ENCODE measurements around the gene RAD21L1.

Gene RAD21L1

DNA sequence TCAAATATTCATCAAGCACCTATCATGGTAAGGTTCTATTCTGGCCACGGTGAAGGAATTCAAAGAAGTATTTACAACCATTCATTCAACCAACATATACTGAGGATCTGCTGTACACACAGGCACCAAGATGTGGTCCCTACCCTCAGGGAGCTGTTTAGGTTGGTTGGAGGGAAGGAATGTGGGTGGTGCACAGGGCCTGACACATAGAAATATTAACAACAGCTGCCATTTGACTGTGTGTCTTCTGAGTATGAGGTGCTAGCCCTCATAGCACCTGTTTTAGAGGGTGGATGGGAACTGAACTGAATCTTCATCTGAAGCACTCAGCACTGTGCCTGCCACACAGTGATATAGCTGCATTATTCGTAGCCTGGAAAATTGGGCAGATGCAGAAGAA is 47.5 kb downstream of the RAD21L1 start:
- DNase-seq (ENCODE audit: low read depth): no peak

DNA sequence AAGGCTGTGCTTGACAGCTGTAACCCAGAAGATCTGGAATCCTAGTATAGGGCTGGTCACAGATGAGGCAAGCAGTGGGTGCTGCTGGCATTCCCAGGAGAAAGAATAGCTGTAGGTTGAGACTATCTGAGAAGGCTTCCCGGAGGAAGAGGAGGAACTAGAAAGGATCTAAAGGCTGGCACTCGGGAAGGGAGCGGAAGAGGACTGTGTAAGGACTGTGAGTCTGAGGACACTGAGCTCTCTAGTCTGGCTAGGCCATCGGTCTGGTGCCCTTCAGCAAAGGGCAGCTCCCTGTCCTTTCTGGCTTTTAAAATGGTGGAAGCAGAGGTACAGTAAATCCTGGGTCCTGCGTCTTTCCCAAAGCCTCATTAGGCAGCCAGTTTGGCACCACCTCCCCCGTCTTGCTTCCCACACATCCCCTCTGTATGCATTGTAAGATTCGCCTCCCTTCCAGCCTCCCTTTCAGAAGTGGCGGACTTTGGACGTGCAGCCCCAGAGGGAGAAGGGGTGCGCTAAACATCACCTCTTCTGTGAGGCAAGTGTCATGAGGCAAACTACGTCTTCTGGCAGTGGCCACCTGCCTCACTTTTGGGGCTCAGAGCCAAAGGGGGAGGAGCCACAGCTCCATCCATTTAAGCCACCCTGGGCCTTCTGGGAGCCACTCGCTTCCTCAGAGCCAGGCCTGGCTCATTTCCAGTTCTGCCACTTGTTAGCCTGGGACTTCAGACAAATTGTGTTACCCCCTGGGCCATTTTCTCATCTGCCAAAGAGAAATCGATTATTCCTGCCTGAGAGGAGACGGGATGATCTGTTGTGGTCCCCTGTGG is 48.9 kb downstream of the RAD21L1 start:
- DNase-seq (ENCODE audit: low read depth): no peak

DNA sequence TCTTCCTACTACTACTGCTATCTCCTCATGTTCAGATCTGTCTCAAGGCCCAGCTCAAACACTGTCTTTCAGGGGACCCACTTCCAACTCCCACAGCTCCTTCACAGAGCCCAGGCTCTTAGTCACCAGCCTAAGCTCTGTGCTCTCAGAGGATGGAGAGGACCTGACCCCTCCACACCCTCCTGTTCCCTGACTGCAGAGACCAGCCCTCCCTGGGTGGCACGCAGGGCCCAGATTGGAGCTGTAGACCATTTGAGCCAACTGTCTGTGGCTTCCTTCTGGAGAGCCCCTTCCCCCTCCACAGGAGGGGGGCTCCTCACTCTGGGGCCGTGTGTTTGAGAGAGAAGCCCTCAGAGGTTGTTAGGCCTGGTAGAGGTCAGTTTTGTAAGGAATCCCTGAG is 50.1 kb downstream of the RAD21L1 start:
- DNase-seq (ENCODE audit: low read depth): no peak

DNA sequence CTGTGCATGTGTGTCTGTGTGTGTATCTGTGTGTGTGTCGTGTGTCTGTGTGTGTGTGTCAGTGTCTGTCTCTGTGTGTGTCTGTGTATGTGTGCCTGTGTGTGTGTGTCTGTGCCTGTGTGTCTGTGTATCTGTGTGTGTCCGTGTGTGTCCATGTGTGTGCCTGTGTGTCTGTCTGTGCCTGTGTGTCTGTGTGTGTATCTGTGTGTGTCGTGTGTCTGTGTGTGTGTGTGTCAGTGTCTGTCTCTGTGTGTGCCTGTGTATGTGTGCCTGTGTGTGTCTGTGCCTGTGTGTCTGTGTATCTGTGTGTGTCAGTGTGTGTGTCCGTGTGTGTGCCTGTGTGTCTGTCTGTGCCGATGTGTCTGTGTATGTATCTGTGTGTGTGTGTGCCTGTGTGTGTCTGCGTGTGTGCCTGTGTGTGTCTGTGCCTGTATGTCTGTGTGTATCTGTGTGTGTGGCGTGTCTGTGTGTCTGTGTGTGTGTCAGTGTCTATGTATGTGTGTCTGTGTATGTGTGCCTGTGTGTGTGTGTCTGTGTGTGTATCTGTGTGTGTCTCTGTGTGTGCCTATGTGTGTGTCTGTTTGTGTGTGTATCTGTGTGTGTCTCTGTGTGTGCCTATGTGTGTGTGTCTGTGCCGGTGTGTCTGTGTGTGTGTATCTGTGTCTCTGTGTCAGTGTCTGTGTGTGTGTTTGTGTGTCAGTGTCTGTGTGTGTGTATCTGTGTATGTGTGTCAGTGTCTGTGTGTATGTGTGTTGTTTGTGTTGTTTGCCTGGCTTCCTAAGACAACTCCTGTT is 51.9 kb downstream of the RAD21L1 start:
- DNase-seq (ENCODE audit: low read depth): no peak

DNA sequence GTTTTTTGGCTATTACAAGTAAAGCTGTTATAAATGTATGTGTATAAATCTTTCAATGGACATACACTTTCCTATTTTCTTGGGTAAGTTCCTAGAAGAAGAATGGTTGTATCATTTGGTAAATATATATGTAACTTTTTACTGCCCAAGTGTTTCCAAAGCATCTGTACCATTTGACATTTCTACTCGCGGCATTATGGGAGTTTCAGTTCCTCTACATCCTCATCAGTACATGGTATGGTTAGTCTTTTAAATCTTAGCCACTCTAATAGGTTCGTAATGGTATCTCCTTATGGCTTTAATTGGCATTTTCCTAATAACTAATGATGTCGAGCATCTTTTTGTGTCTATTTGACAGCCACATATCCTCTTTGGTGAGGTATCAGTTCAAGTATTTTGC is 53.1 kb downstream of the RAD21L1 start:
- DNase-seq (ENCODE audit: low read depth): no peak

DNA sequence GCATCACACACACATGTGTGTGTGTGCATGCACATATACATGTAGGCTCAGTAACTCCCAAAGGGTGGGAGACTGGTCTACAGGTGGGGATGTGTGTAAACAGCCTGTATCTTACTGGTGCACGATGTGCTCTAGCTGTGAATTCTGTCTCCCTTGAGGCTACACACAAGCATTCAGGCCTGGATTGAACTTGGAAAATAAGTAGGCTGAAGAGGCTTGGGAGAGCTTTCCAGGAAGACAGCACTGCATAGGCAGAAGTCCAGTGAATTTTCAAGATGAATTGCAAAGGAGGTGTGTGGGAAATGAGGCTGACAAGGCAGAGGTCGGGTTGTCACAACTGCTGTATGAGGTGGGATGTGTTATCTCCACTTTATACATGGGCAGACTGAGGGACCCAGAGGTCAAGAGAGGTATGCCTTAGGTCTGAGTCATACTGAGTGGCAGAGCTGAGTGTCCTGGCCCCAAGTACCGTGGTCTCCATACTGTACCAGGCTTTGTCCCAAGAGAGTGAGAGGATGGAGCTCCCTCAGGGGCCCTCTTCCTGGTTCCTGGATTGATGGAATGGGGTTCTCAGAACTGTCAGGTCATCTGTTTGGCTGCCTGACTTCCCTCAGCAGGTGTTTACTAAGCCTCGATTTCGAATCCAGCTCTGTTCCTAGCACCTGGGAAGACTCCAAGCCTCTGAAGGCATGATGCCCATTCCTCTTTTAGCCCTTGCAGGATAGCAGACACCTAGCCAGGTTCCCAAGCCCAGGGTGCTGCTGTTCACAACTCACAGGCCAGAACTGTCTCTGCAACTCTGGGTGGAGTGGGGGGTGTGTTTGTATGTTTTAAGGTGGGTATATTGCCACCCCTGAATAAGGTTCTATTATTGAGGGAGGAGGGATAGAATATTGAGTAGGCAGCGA is 54.6 kb downstream of the RAD21L1 start:
- DNase-seq (ENCODE audit: low read depth): no peak

DNA sequence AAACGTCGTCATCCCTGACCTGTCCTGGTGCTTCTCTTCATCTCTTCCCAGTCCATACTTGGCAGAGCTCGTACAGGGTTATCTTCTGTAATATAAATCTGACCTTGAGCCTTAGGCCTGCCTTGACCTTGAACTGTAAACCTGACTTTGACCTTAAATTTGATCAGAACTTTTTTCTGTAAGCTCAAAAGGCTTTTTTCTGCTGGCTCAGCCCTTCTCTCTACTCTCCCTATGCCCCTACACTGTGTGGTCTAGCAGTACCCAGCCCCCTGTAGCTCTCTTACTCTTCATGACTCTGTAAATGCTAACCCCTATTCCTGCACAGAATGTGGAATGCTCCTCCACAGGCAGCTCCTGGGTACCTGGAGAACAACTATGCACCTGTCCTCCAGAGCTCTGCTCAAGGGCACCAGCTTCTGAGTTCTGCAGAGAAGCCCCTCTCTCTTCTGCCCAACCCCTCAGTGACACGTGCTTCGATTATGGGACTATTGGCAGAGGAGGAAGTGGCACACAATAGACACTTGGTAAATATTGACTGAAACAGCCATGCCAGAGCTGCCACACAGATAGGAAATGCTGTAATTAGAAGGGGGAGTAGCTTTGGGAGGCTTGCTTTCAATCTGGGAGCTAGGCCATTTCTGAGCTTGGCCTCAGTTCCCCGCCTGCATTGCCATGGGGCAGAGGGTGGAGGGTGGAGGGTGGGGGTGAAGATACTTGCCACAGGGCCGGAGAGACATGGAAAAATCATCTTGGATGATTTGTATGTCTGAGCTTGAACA is 55.6 kb downstream of the RAD21L1 start:
- DNase-seq (ENCODE audit: low read depth): no peak

DNA sequence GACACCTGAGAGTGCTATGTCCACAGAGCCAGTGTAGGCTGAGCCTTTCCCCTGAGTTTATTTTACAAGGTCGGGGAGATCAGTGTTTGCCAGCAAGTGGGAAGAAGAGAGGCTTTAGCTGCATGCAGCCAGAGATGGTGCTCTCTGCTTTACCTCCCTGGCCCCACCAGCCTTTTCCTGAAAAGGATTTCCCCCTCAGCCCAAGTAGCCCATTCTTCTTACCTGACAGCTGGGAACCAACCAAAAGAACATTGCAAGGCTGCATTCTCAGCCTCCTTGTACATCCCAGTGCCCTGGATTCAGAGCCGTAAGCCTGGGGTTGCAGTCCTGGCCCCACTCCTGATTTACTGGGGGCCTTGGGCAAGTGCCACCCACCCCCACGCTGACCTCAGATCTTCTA is 57.1 kb downstream of the RAD21L1 start:
- DNase-seq (ENCODE audit: low read depth): no peak

DNA sequence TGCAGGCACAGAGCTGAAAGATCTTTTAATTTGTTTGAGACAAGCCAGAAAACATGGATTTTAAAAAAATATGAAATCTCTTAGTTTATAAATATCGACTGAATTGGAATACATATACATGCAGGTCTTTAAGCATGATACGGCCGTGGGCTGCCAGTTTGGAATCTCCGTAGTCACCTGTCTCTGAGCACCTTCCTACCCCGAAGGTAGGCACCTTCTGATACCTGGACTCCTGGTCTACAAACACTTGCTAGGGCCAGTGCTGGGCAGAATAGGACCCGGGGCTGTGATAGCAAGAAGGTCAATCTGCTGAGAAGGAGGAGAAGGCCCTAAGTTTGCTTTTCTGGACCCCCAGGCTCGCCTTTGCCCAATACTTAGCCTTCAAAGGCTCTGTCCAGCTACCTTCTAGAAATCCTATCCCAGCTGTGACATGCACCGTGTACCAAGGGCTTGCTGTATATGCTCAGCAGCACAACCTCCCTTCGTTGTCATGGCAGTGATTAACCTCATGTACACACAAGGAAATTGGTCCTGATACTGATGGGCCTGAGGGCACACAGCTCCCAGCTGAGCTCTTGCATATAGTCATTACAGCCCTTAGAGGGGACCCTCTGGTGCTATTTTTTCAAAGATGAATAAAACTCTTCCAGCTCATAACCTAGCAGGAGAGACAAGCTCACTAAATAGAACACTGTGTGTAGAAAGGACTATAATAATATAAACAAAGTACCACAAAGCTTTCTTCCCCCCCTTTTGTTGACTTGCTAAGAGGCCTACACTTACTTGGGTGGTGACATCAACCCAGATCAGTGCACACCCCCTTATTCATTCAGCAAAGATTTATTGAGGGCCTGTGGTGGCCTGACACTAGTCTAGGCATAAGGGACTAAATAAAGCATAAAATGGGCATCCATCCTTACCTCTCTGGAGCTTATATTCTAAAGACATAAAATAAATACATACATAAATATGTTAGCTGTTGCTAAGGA is 58.0 kb downstream of the RAD21L1 start:
- DNase-seq (ENCODE audit: low read depth): no peak

DNA sequence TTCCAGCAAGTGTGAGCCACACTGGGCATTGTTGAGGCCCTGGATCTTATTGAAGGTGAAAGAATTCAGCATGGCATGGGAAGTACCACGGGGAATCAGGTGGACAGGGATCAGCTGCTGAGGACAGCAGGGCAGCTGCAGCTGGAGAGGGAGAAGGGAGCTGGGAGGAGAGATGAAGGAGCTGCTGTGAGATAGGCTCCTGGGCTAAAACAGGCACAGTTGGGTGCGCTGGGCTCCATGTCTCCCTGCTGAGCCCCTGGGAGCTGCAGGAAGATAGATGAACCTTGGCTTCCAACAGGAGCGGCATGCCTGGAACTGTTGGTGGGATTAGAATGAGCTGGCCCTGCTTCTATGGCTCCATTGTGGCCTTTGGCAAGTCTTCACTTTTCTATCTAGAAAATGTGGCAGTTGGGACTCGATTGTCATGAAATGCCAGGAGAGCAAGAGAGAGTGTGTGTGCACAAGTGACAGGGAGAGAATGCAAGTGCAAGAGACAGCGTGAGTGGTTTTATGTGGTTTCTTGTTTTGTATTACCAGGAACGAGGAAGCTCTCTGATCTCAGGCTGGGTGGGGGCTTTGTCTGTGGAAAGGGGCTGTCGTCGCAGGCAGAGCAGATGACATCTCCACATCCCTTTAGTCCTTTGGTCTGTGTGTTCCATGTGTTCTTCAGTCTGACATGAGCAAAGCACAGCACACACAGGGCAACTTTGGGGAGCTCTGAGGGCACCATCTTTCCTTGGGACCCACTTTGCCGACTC is 60.6 kb downstream of the RAD21L1 start:
- DNase-seq (ENCODE audit: low read depth): no peak

DNA sequence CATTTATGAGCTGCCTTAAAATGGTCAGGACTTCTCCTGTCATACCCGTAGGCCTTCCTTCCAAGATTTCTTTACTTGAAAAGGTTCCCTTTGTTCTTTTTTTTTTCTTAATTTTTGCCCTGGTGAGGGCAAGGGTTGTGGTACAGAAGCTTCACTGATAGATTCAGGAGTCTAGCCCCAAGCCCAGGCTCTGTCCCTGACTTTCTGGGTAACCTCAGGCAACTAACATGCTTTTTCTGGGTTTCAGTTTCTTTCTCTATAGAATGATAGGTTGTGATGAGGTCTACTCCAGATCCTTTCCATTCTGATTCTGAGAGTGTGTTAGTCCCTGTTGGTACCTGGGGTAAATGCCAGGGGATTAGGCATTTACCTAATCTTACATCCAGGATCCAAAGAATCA is 61.5 kb downstream of the RAD21L1 start:
- DNase-seq (ENCODE audit: low read depth): no peak

DNA sequence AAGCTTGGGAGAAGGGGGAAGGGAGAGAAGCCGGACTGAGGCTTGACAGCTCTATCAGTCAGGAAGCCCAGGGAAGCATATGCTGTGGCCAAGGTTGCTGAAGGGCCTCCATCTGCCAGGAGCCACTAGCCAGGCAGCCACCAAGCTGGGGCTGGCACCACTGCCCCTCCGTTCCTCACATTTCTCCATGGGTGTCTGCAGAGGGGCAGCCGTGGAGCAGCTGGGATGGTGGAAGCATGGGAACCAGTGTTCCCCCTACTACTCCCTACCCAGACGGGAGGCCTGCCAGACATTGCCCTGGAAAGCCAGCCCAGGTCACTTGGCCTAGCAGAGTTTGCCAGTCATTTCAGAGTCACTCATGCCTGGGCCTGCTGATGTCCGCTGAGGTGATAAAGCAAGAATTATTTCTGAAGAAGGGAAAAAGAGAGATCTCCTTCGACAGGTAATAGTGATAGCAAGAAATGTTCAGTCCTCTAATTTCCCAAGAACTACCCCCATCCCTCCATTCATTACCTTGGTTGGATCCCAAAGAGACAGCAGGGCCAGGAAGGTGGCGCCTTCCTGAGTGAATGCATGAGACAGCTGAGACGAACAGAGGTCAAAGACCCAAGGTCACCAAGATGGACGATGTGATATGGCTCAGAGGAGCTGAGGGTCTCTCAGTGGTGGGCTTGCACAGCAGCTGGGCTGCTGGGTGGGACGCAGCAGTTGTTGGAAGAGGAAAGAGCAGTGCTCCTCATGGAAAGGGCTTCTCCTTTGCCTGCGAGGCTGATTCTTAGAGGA is 62.1 kb downstream of the RAD21L1 start:
- no peak for DNase-seq (ENCODE audit: low read depth)

DNA sequence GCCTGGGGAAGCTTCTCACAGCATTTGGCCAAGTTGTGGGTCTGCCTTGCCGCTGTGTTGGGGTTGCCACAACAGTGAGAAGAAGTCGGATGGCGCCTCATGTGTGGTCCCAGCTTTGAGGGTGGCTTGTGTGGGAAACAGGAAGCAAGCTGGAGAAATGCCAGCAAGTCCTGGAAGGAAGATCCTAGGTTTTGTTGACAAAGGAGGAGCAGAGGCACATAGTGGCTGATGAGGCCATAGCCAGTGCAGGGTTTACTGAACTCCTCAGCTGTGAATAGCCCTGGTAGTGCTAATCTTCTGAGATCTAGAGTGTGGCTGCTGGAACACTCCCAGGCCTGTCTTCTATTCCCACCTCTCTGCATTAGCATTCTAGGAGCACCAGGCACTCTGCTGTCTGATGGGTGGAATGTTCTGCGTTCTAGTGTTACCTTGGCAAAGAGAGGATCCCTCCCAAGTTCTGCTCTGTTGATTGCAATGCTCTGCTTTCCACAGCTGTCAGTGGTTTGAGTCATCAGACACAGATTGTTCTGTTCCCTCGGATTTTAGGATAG is 65.4 kb downstream of the RAD21L1 start:
- DNase-seq (ENCODE audit: low read depth): no peak

DNA sequence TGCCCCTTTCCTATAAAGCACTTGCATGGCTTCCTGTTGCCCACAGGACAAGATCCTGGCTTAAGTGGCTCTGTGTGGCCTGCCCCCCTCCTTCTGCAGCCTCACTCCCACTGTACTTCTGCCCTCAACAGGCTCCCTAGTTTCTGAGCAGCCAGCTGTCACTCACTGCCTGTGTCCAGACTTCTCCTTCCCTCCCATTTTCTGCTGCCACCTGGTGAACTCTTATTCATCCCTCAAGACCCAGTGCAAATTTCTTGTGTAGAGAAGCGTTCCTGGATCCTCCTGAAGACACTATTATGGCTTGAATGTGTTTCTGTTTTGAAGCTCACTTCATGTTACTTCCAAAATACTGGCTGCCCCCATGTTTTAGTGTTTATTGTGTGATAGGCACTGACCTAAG is 66.8 kb downstream of the RAD21L1 start:
- DNase-seq (ENCODE audit: low read depth): no peak

DNA sequence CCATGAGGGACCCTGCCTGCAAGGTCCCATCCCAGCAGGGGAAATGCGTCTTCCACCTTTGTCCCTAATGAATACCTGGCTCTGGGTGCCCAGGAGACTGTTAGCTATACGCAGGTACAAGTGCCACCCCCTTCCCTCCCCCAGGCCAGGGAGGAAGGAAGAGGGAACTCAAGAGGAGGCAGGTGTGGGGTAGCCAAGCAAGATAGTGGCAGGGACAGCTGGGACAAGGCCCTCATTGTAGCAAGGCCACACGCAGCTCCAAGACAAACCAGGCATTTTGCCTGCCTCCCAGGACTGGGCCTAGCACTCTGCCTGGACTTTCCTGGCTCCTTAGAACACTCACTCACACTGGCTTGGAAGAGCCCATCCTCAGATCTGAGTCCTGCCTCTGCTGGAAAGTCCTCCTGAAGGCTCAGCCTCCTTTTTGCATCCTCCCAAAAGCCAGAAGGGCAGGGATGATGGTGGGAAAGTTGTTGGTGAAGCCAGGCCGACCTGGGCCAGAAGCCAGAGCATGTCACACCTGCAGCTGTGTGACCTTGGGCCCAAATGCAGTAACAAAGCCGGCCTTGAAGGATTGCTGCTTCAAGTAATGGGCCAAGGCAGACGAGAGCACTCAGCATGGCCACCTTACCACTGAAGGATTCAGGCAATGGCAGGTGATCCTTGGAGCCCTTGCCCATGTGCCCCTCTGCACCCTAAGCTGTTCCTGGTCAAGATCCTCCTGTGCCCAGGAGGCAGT is 68.0 kb downstream of the RAD21L1 start:
- no peak for DNase-seq (ENCODE audit: low read depth)

DNA sequence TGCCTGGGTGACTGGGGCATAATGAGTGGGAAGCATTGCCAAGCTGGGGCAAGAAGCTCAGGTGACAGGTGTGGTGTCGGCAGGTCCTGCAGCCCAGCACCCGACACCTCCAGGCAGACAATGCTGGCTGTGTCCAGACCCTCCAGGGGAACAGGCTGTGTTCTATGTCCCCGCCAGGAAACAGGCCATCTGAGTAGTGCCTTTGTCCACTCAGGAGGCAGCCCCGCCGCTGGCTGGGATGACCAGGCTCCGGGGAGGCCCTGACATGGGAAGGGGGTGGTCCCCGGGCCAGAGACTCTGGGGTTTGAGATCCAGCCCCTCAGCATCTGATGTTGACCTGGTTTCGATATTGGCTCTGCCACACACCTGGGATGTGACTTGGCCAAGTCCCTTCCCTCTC is 68.7 kb downstream of the RAD21L1 start:
- DNase-seq (ENCODE audit: low read depth): no peak

DNA sequence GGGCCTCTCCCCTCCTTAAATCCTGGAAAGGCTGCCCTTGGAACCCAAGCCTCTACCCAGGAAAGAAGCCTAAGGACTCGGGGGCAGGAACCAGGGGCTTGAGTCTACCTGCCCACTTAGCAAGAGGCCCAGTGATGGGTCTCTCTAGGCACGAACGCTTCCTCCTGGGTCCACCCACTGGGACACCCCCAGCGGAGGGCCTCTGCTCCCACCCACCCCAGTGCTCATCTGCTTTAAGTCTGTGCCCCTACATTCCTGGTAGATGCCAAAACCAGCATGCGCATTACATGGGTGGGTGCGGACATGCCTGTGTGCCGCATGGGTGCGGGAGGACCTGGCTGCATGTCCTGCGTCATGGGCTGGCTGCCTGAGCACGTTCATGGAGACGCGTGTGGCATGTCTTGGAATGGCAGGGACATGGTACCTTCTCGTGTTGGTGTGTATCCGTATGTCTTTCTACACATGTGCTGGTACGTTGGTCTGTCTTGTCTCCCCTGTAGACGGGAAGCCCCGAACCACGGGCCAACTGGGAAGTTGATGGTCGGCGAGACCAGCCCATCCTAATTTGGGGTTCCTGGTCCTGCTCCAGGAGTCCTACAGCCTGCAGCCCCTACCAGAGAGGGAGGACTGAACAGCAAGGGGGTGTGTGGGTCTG is 69.6 kb downstream of the RAD21L1 start:
- no peak for DNase-seq (ENCODE audit: low read depth)

Measured in HS-27A (cell line).